Large intestine (tissue), 3 donors: ENCODE results near the gene SYP. TPM values are rescaled to one million over a fixed set of nuclear protein-coding genes. Genes with fewer than 3 reads are reported as not detected.

Experiments
- DNase-seq, 2 donors: peaks; one replicate each; pipeline versions ENCODE4 v3.0.0 to v3.0.0-alpha.2; 2013
- H3K27ac ChIP-seq: one replicate; pipeline ENCODE4 v1.5.1; 2013; ENCODE audit warnings: low read length
- H3K27me3 ChIP-seq: 2 replicates; pipeline ENCODE4 v1.6.1; 2013; ENCODE audit warnings: low read length; ENCODE audit not compliant: control insufficient read depth, insufficient read depth
- H3K36me3 ChIP-seq: 2 replicates; pipeline ENCODE4 v1.6.1; 2013; ENCODE audit warnings: low read length; ENCODE audit not compliant: control insufficient read depth, insufficient read depth
- H3K4me1 ChIP-seq: one replicate; pipeline ENCODE4 v1.6.1; 2013; ENCODE audit warnings: low read length; ENCODE audit not compliant: control insufficient read depth, insufficient read depth
- H3K4me3 ChIP-seq: one replicate; pipeline ENCODE4 v1.5.1; 2013; ENCODE audit warnings: low read length
- H3K9me3 ChIP-seq: one replicate; pipeline ENCODE4 v1.6.1; 2013; ENCODE audit warnings: mild to moderate bottlenecking, low read depth, low read length, moderate library complexity; ENCODE audit not compliant: control insufficient read depth
- WGBS: methylation state at CpG from one replicate; pipeline ENCODE4 v1.1.5; 2013; ENCODE audit warnings: low lambda C conversion rate; ENCODE audit not compliant: insufficient coverage; 5-methylcytosine and 5-hydroxymethylcytosine counted together
- polyA plus RNA-seq: library from polyadenylated mRNA; unstranded; fragments of 120-200 nt; gene quantifications from one replicate; pipeline ENCODE4 v1.2.1, GENCODE V29; 2013

Gene SYP
- polyA plus RNA-seq, 1 donor, result 20.2 TPM

DNA sequence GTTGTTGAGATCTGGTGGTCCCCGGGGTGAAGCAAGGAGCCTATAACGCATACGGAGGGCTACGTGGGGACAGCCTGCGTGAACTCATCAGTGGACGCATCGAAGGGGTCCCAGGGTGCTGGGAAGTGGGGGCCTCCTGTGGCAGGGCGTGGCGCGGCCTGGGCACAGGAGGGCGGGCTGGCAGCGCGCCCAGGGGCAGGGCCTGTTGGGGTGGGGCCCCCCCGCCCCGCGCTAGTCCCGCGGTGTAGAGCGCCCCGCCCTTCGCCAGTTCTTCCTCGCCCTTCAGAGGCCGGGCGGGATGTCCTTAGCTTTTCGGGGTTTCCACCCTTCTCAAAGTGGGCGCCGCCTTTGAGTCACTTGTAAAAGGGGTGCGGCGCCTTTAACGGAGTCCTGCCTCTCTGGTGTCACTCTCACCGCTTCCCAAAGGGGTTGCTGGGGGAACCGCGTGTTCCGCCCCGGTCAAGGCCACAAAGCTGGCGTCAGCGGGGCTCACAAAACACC is 27.7 kb downstream of the SYP start:
- H3K4me1 ChIP-seq, result peaks cover 9% of the 10 kb centered on the region
- H3K4me3 ChIP-seq, result peak overlapping the region; percentile 74
- H3K27me3 ChIP-seq, result no peaks in the 10 kb centered on the region
- DNase-seq, result peak in 1 of 2 donors; percentile 77
- peak overlapping the region; percentile 86 for H3K27ac ChIP-seq
- WGBS, result no CpG with 5 or more reads among the region's 37 CpGs
- H3K9me3 ChIP-seq, result no peaks in the 10 kb centered on the region
- peaks cover 17% of the 10 kb centered on the region for H3K36me3 ChIP-seq

DNA sequence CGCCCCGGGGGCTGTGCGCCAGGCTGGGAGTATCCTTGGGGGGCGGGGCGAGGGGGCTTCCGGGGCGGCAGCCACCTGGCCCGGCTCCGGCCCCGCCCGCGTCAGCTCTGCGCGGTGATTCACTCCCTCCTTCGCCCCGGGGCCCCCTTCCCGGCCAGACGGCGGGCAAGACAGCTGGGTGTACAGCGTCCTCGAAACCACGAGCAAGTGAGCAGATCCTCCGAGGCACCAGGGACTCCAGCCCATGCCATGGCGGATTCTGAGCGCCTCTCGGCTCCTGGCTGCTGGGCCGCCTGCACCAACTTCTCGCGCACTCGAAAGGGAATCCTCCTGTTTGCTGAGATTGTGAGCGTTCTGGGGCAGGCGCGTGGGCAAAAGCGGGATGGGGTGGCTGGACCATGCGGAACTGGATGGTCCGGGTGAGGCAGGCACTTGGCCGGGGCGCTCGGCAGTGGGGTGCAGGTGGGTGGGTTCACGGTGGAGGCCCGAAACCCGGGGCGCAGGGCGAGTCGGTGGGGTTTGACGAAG is 28.2 kb downstream of the SYP start, which contains the start of gene PLP2:
TSS of gene PLP2 (plus strand) at position 147 of the 528 bp plus-strand sequence. CDS start at position 250, 103 bp downstream.
- peak within 1 kb of the TSS; percentile 74 for H3K4me3 ChIP-seq
- no peaks in the 10 kb centered on the region for H3K9me3 ChIP-seq
- peak in 1 of 2 donors; percentile 77 for DNase-seq
- peak within 1 kb of the TSS; percentile 86 for H3K27ac ChIP-seq
- H3K27me3 ChIP-seq, result no peaks in the 10 kb centered on the region
- peaks cover 17% of the 10 kb centered on the region for H3K36me3 ChIP-seq
- peaks cover 13% of the 10 kb centered on the region for H3K4me1 ChIP-seq
- no CpG with 5 or more reads among the region's 46 CpGs for WGBS

DNA sequence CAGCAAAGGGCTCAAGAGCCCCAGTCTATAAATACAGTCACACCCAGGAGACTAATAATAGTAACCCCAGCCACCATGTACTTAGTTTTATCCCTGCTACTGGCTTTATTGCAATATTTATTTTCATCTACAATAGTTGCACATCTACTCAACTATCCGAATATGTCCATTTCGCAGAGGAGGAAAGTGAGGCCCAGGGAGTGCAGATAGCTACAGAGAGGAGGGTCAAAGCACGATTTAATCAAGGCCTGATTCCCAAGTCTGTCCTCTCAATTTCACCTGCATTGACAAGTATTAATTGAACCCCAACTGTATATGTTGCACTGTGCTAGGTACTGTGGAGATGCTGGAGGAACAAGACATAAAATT is 32.3 kb downstream of the SYP start:
- no peak for DNase-seq
- Histone ChIP-seq H3K4me3 (peak overlapping the region; percentile 31), H3K27ac (peak overlapping the region; percentile 91), H3K4me1 (peaks cover 20% of the 10 kb centered on the region), H3K9me3 (no peaks in the 10 kb centered on the region), H3K36me3 (no peaks in the 10 kb centered on the region), H3K27me3 (no peaks in the 10 kb centered on the region)
- WGBS, result no CpG with 5 or more reads among the region's 3 CpGs

DNA sequence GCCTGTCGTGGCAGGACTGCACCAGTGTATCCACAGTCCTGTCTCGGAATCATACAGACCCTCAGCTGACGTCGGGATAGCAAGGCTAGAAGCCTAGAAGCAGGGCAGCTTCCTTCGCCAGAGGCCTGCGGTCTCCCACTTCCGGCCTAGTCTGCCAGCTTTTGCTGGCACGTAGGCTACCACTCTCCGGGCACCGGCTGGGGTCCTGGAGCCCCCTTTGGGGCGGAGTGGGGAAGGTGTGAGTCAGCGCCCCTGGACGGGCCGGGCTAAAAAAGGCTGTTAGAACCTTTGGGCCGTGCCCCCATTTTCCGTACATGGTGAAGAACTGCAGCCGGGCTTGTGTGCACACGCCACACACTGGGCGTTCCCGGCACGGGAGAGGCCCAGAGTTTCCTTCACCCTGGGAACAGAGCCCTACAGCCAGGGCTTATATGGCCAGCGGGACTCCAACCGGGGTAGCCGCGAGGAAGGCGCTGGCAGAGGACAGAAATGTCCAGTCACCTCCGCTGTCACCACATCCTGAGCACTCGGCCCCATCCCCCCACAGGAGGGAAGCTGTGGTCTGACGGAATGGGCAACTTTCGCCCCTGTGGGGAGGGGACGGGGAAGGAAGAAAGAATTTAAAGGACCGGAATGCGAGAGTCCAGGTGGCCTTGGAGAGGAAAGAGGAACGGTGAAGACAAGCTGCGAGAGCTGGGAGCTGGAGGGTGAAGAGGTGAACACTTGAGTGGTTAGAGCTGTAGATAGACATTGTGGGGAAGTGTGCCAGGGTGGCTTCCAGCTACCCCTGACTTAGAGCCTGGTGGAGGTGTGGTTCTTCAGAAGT is 32.9 kb downstream of the SYP start:
- Histone ChIP-seq H3K27ac (peak overlapping the region; percentile 91), H3K4me3 (peak overlapping the region; percentile 31), H3K36me3 (no peaks in the 10 kb centered on the region), H3K27me3 (no peaks in the 10 kb centered on the region), H3K9me3 (no peaks in the 10 kb centered on the region), H3K4me1 (peaks cover 20% of the 10 kb centered on the region)
- DNase-seq, result peak in 1 of 2 donors; percentile 72
- 0% methylated on average over 3 of the region's 35 CpGs for WGBS

DNA sequence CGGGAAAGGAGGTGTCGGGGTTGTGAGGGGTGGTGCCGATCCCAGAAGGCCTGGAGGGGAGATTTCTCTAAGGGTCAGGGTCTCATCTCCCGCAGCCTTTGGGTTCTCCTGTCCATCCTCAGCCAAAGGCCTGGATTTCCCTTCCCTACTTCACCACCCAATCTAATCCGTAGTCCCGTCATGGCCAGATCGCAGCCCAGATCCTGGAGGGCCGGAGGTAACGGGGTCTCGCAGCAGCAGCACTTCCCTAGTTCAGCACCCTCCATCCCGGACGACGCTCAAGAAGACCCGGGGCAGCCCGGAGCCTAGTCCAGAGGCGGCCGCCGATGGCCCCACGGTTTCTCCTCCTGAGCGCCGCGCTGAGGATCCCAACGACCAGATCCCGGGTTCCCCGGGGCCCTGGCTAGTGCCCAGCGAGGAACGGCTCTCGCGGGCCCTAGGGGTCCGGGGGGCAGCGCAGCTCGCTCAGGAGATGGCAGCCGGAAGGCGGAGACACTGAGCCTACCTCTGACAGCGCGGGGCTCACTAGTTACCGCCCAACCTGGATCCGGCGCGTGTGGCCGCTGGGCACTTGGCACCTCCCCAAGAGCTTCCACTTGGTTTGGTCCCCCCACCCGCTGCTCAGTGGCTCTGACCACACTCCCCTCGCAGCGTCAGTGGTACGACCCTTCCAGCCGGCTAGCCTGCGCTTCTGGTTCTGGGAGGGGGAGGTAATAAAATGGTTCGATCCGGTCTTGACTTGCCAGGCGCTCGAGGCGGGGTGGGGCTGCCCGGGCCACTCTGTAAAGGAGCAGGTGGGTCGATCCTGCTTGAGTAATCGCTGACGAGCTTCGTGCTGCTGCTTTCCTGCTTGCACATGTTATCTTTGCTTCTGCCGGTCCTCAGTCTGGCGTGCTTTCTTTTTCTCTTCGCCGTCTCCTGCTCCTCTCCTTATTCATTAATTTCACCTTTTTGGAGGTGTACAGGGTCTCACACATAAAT is 33.8 kb downstream of the SYP start:
- peak overlapping the region; percentile 31 for H3K4me3 ChIP-seq
- no peaks in the 10 kb centered on the region for H3K27me3 ChIP-seq
- peak; percentile 86 to 94 for DNase-seq
- no peaks in the 10 kb centered on the region for H3K36me3 ChIP-seq
- peaks cover 20% of the 10 kb centered on the region for H3K4me1 ChIP-seq
- peak overlapping the region; percentile 91 for H3K27ac ChIP-seq
- H3K9me3 ChIP-seq, result no peaks in the 10 kb centered on the region
- no CpG with 5 or more reads among the region's 61 CpGs for WGBS

DNA sequence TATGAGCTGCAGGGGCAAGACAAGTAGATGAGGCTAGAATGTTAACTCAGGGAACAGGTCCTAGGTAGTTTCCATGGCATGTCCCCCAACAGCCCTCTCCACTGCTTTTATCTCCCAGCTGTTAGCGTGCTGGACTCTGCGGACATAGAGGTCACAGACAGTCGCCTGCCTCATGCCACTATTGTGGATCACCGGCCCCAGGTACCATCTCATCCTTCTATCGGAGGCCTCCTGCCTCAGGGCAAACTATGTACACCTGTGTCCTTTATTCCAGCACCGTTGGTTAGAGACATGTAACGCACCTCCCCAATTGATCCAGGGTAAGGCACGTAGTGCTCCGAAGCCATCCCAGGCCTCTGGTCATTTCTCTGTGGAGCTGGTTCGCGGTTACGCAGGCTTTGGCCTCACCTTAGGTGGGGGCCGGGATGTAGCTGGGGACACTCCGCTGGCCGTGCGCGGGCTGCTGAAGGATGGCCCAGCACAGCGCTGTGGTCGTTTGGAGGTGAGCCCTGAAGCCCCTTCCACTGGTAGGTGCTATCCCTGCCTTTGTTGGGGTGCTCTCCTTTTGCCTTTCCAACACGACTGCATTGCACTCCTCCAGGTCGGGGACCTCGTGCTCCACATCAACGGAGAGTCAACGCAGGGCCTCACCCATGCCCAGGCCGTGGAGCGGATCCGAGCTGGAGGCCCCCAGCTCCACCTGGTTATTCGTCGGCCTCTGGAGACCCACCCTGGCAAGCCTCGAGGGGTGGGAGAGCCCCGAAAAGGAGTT is 35.2 kb downstream of the SYP start:
- no CpG with 5 or more reads among the region's 31 CpGs for WGBS
- no peak overlapping the region for H3K4me3 ChIP-seq
- peak overlapping the region; percentile 90 for H3K27ac ChIP-seq
- H3K4me1 ChIP-seq, result peaks cover 20% of the 10 kb centered on the region
- no peaks in the 10 kb centered on the region for H3K36me3 ChIP-seq
- H3K9me3 ChIP-seq, result no peaks in the 10 kb centered on the region
- DNase-seq, result no peak
- no peaks in the 10 kb centered on the region for H3K27me3 ChIP-seq

DNA sequence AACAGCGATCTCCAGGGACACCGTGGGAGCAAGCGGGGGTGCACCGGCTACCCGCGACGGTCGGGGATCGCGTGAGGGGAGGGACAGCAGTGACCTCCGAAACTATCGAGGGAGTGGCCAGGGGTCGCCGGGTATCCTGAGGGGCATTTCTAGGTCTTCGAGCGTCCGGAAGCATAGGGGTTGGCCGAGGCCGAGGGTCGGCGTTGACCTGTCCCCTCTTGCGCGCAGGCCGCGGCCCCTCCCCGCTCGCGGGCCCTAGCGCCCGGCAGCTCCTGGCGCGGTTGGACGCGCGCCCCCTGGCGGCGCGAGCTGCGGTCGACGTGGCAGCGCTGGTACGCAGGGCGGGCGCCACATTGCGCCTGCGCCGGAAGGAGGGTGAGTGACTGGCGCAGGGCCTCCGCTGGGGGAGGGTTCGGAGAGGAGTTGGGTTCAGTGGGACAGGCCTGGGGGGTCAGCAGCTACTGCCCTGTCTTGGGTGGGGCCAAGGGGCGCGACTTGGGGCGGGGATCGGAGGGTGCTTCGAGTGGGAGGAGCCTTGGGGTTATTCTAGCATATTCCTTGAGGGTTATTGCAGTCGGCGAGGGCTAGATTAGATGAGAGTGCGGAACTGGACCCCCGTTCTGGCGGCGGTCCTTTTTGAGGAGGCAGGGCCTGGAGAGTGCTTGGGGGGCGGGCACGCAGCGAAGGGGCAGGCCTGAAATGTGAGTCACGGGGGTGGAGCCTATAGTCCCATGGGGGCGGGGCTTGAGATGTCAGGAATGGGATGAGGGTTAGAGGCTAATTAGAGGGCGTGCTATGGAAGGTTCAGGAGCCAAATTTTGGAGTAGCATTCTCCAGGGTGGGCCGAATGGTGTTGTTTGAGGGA is 36.2 kb downstream of the SYP start:
- WGBS, result no CpG with 5 or more reads among the region's 69 CpGs
- peak; percentile 88 to 90 for DNase-seq
- H3K36me3 ChIP-seq, result no peaks in the 10 kb centered on the region

DNA sequence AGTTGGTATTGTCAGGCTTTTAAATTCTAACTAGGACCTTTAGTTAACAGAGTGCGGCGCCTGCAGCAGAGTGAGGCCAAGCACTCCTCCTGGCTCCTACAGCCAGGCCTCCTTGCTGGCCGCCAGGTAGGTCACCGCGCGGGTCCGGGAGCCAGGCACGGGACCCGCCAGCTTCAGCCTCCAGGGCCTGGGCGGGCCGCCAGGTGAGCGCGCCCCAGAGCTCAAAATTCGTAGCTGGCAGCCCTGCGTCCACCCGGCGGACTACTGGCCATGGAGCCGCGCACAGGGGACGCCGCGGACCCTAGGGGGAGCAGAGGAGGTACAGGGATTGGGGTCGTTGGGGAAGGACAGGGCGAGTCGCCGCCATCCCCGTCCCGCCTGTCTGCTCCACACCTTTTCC is 37.4 kb downstream of the SYP start, which contains the start of gene MAGIX:
TSS of gene MAGIX (plus strand) at position 139 of the 400 bp plus-strand sequence. CDS start at position 271, 132 bp downstream.
- H3K9me3 ChIP-seq, result no peaks in the 10 kb centered on the region
- H3K27ac ChIP-seq, result peak within 1 kb of the TSS; percentile 69
- H3K36me3 ChIP-seq, result no peaks in the 10 kb centered on the region
- no CpG with 5 or more reads among the region's 28 CpGs for WGBS
- H3K27me3 ChIP-seq, result no peaks in the 10 kb centered on the region
- H3K4me1 ChIP-seq, result peaks cover 18% of the 10 kb centered on the region
- no peak for DNase-seq
- peak within 1 kb of the TSS; percentile 49 for H3K4me3 ChIP-seq

More for the DNA sequence above, 36.2 kb downstream of the SYP start:
- peak overlapping the region; percentile 90 for H3K27ac ChIP-seq
- H3K9me3 ChIP-seq, result no peaks in the 10 kb centered on the region
- peaks cover 20% of the 10 kb centered on the region for H3K4me1 ChIP-seq
- no peaks in the 10 kb centered on the region for H3K27me3 ChIP-seq
- peak overlapping the region; percentile 49 for H3K4me3 ChIP-seq

DNA sequence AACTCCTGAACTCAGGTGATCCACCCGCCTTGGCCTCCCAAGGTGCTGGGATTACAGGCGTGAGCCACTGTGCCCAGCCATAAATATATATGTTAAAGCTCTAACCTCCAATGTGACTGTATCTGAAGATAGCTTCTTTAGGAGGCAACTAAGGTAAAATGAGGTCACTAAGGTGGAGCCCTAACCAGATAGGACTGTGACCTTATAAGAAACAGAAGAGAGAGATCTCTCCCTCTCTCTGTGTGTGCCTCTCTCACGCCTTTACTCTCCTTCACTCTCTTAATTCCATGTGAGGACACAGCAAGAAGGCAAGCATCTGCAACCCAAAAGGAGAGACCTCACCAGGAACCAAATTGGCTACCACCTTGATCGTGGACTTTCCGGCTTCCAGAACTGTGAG is 38.4 kb downstream of the SYP start:
- Histone ChIP-seq H3K27me3 (no peaks in the 10 kb centered on the region), H3K4me1 (peaks cover 9% of the 10 kb centered on the region), H3K36me3 (no peaks in the 10 kb centered on the region), H3K4me3 (no peak overlapping the region), H3K27ac (no peak overlapping the region), H3K9me3 (no peaks in the 10 kb centered on the region)
- WGBS, result no CpG with 5 or more reads among the region's 5 CpGs
- no peak for DNase-seq
